SH-SY5Y (cell line): Measurements from ENCODE around the gene ERCC8.

Experiments used
- GATA2 ChIP-seq: IDR thresholded peaks from 2 replicates; pipeline ENCODE4 v1.6.1; 2011; ENCODE audit warnings: mild to moderate bottlenecking, low read depth, low read length
- GATA3 ChIP-seq: IDR thresholded peaks from 2 replicates; pipeline ENCODE4 v1.6.1; 2011; ENCODE audit warnings: low read depth, mild to moderate bottlenecking, low read length, moderate library complexity

GRCh38 chr5:60835554-60835953 is 109.3 kb downstream of the ERCC8 start:
- TF ChIP-seq GATA2: no peak
- no peak for TF ChIP-seq GATA3
